Esophagus squamous epithelium (tissue), 5 donors: ENCODE results near the gene IMMT. TPM values are rescaled to one million over a fixed set of nuclear protein-coding genes. Genes with fewer than 3 reads are reported as not detected.

ENCODE experiments used
- DNase-seq: peaks from one replicate; lab custom pipeline; 2025; lab: John Stamatoyannopoulos, UW
- H3K27ac ChIP-seq, 4 donors: fragments of 200-600 bp; sonication (generic); one replicate each; pipeline ENCODE4 v1.5.1; 2016 to 2019; ENCODE audit warnings: mild to moderate bottlenecking in 1 of 4
- H3K27me3 ChIP-seq, 4 donors: fragments of 200-600 bp; sonication (generic); 1 replicate in 3 of 4; 2 replicates in 1 of 4; pipeline versions ENCODE4 v1.5.1 to v1.6.0; 2017 to 2021; ENCODE audit warnings: antibody characterized with exemption in 1 of 4
- H3K36me3 ChIP-seq, 3 donors: fragments of 200-600 bp; sonication (generic); one replicate each; pipeline ENCODE4 v1.5.1; 2016 to 2019
- H3K4me1 ChIP-seq, 3 donors: fragments of 200-600 bp; sonication (generic); one replicate each; pipeline ENCODE4 v1.5.1; 2017 to 2019
- H3K4me3 ChIP-seq, 4 donors: fragments of 200-600 bp; sonication (generic); 1 replicate in 3 of 4; 2 replicates in 1 of 4; pipeline ENCODE4 v1.5.1; 2016 to 2019; ENCODE audit warnings: mild to moderate bottlenecking in 2 of 4, moderate library complexity in 1 of 4
- H3K9me3 ChIP-seq, 3 donors: fragments of 200-600 bp; sonication (generic); one replicate each; pipeline ENCODE4 v1.5.1; 2016 to 2019
- CTCF ChIP-seq, 6 experiments: fragments of 450-650 bp in 4 of 6; fragments of 200-600 bp in 2 of 6; sonication (generic) in 2 of 6; IDR thresholded peaks; one replicate each; pipeline ENCODE4 v1.5.1; 2016 to 2019; ENCODE audit warnings: antibody characterized with exemption in 6 of 6, mild to moderate bottlenecking in 4 of 6, moderate library complexity in 4 of 6
- POLR2A ChIP-seq, 4 donors: fragments of 450-650 bp; IDR thresholded peaks; one replicate each; pipeline ENCODE4 v1.6.1; 2017; ENCODE audit warnings: antibody characterized with exemption in 4 of 4, mild to moderate bottlenecking in 4 of 4, moderate library complexity in 3 of 4
- WGBS, 2 donors: methylation state at CpG; one replicate each; pipeline ENCODE4 v1.1.5; 2018; 5-methylcytosine and 5-hydroxymethylcytosine counted together
- intact Hi-C: fragments of 100-400 bp; cut with DNase I; formaldehyde crosslinking; loops from one replicate; pipeline ENCODE4 v1.15.0; 2022
- total RNA-seq, 4 donors: library from RNA; depleted of rRNA; stranded (reverse); fragments of >200 nt; gene quantifications; one replicate each; pipeline ENCODE4 v1.1.0, GENCODE V29; 2016
- donor health status: DM: yes; HTN: yes; CAD: no.

IMMT gene
- total RNA-seq, 4 donors from 2014 or later: 40.1 to 55.1 (median 49.0) TPM

DNA sequence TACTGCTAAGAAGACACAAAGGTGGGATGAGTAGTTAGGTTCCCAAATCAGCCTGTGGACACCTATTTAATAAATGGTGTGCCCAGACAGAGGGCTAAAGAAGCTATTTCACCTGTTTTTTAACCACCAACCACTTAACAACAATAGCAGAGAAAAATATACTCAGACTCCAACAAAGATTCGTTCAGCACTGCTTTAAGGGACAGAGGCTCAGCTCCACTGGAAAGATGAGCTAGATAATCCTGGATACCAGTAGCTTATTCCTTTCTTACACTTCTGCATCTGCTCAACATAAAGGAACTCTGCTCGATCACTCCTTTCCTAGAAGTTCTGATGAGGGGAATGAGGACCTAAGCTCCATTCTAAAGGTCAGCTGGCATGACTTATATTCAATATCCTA is 44.8 kb downstream of the IMMT start:
- TF ChIP-seq POLR2A (IDR thresholded peaks at IDR 0.05) (no peak), CTCF (IDR thresholded peaks at IDR 0.05) (no peak)
- no peaks in the 10 kb centered on the region for H3K9me3 ChIP-seq
- DNase-seq: no peak
- intact Hi-C loops: no loop called here
- peaks cover 9 to 96% (median 41%) of the 10 kb centered on the region in 3 donors for H3K36me3 ChIP-seq
- H3K4me3 ChIP-seq: no peak overlapping the region
- no peaks in the 10 kb centered on the region for H3K4me1 ChIP-seq
- 88 to 92% methylated on average over 2 of the region's 2 CpGs for WGBS, 2 donors
- no peak overlapping the region for H3K27ac ChIP-seq
- H3K27me3 ChIP-seq: no peaks in the 10 kb centered on the region

DNA sequence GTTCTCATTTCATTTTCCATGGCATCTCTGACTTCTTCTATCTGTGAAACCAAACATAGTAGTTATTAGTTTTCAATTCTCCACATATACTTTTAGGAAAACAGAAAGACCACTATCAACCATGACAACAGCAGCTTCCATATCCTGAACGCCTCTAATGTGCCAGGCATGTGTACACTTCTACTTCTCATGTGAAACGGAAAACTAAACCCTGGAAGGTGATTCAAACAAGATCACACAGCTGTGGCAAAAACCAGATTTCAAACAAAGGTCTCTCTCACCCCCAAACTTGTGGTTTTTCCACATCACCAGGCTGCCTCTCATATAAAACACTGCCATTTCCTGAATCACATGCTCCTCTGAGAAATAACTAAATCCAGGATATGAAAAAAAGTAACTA is 47.5 kb downstream of the IMMT start:
- Histone ChIP-seq H3K27me3 (no peaks in the 10 kb centered on the region), H3K36me3 (peaks cover 19 to 100% (median 54%) of the 10 kb centered on the region in 3 donors), H3K27ac (no peak overlapping the region), H3K9me3 (no peaks in the 10 kb centered on the region), H3K4me1 (no peaks in the 10 kb centered on the region), H3K4me3 (no peak overlapping the region)
- DNase-seq: no peak
- no peak for TF ChIP-seq POLR2A (IDR thresholded peaks at IDR 0.05)
- no peak for TF ChIP-seq CTCF (IDR thresholded peaks at IDR 0.05)
- 66 to 89% methylated on average over 2 of the region's 2 CpGs for WGBS, 2 donors
- intact Hi-C loops: no loop called here

DNA sequence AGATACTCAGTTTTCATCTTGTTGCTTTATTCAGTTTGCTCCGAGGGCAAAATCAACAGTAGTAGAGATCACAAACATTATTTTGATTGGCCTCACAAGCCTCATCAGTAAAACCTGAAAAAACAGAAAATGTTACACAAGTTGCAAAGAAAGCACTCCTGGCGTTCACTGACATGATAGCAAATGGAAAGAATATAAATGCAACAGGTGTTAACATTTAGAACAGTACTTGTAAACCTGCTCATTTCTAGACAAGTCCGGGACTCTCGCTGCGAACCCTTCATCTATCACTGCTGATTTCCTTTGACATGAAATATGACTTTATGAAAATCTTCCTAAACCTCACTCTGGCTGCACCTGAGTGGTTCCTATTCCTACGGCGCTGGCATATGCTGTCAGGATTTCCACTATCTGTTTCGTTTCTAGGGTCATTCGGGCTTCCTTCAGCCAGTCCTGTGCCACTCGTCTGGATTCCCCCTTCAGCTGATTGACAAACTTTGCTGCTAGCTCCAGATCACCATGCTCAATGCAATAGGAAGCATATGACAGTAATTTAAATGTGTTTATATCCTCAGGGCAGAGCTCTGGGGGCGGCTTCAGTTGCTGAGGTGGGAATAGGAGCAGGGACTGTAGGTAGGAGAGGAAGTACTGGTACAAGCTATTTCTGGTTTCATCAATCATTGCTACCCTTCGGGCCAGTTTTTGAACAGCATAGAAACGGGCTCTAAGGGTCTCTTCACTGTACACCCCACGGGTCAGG is 51.2 kb downstream of the IMMT start:
- intact Hi-C loops: no loop called here
- no peaks in the 10 kb centered on the region for H3K9me3 ChIP-seq
- DNase-seq: no peak
- WGBS, 2 donors: 83 to 84% methylated on average over 12 to 14 of the region's 14 CpGs
- H3K27ac ChIP-seq: no peak overlapping the region
- TF ChIP-seq CTCF (IDR thresholded peaks at IDR 0.05) (no peak), POLR2A (IDR thresholded peaks at IDR 0.05) (no peak)
- no peak overlapping the region for H3K4me3 ChIP-seq
- H3K27me3 ChIP-seq: no peaks in the 10 kb centered on the region
- H3K4me1 ChIP-seq: no peaks in the 10 kb centered on the region
- H3K36me3 ChIP-seq: peaks cover 11 to 100% (median 37%) of the 10 kb centered on the region in 3 donors

- no peaks in the 10 kb centered on the region for H3K27me3 ChIP-seq
- intact Hi-C loops: no loop called here
- H3K36me3 ChIP-seq: peaks cover 11 to 100% (median 30%) of the 10 kb centered on the region in 3 donors
- DNase-seq: no peak
- WGBS, 2 donors: 69 to 82% methylated on average over 4 to 6 of the region's 6 CpGs
- H3K4me1 ChIP-seq: no peaks in the 10 kb centered on the region
- TF ChIP-seq CTCF (IDR thresholded peaks at IDR 0.05) (no peak), POLR2A (IDR thresholded peaks at IDR 0.05) (no peak)
- no peaks in the 10 kb centered on the region for H3K9me3 ChIP-seq
- no peak overlapping the region for H3K4me3 ChIP-seq
- H3K27ac ChIP-seq: no peak overlapping the region
Measured at GRCh38 chr2:86143307-86143706, 52.0 kb downstream of the IMMT start.

- WGBS, 2 donors: 58 to 61% methylated on average over 3 of the region's 3 CpGs
- Histone ChIP-seq H3K27ac (no peak overlapping the region), H3K9me3 (no peaks in the 10 kb centered on the region), H3K27me3 (no peaks in the 10 kb centered on the region), H3K4me3 (no peak overlapping the region), H3K4me1 (no peaks in the 10 kb centered on the region), H3K36me3 (peaks cover 11 to 100% (median 29%) of the 10 kb centered on the region in 3 donors)
- no peak for DNase-seq
- intact Hi-C loops: no loop called here
- TF ChIP-seq POLR2A (IDR thresholded peaks at IDR 0.05): no peak
- no peak for TF ChIP-seq CTCF (IDR thresholded peaks at IDR 0.05)
Measured at GRCh38 chr2:86142436-86143257, 52.6 kb downstream of the IMMT start.
